ENCODE data around the gene RSPH10B2.
"Not testable (repeated sequence)": the region's sequence is repeated elsewhere in the genome, so short reads cannot be mapped to it uniquely, and the experiment has no call there.

DNA sequence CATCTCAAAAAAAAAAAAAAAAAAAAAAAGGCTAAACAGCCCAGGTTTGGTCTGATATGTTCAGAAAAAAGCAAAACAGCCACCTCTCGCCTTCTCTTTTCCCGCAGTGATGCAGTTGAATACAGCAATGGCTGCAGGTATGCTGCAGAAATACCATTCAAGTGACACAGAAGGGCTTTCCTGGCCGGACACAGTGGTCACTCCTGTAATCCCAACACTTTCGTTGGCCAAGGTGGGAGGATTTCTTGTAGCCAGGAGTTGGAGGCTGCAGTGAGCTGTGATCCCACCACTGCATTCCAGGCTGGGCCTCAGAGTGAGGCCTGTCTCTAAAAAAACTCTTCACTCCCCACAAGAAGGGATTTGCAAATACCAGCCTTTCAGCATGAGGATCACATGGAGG, 29.6 kb upstream of the RSPH10B2 start:
- TF ChIP-seq, protein P1, sequence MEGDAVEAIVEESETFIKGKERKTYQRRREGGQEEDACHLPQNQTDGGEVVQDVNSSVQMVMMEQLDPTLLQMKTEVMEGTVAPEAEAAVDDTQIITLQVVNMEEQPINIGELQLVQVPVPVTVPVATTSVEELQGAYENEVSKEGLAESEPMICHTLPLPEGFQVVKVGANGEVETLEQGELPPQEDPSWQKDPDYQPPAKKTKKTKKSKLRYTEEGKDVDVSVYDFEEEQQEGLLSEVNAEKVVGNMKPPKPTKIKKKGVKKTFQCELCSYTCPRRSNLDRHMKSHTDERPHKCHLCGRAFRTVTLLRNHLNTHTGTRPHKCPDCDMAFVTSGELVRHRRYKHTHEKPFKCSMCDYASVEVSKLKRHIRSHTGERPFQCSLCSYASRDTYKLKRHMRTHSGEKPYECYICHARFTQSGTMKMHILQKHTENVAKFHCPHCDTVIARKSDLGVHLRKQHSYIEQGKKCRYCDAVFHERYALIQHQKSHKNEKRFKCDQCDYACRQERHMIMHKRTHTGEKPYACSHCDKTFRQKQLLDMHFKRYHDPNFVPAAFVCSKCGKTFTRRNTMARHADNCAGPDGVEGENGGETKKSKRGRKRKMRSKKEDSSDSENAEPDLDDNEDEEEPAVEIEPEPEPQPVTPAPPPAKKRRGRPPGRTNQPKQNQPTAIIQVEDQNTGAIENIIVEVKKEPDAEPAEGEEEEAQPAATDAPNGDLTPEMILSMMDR (optimal IDR thresholded peaks at IDR 0.05 in 1 of 3, IDR thresholded peaks at IDR 0.05 in 1 of 3, conservative IDR thresholded peaks at IDR 0.05 in 1 of 3; ENCODE audit: extremely low read depth in 1 of 3, insufficient read depth in 2 of 3, low read length in 3 of 3): not testable (repeated sequence)
- TF ChIP-seq EZH2 (IDR thresholded peaks at IDR 0.05; ENCODE audit: low read length): not testable (repeated sequence)

Measured in keratinocyte (primary cell).